ENCODE data around the gene KLK14. TPM values are rescaled to one million over a fixed set of nuclear protein-coding genes. Genes with fewer than 3 reads are reported as not detected.

KLK14 gene
- total and polyA plus RNA-seq, 8 donors = 0.17 to 0.45 (median 0.27) TPM; not detected in 2

DNA sequence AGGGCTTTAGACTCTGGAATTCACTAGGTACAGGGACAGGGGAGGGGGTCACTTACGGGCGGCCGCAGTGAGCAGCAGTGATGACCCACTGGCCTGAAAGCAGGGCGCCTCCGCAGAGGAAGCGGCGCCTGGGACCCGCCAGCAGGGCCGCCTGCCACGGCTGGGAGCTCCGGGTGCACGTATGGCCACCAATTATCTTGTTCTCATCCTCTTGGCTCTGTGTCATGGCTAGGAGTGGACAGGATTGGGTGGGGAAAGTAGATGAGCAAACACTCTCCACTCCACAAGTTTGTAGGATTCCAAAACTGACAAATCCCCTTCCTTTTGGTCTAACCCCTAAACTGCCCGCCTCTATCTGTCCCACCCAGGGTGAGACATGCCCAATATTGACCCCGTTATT is 1.2 kb downstream of the KLK14 start:
- H3K27me3 ChIP-seq = peaks cover 0 to 28% of the 10 kb centered on the region in 2 donors
- intact Hi-C loops (cut with DNase I) = no loop called here
- no peaks in the 10 kb centered on the region for H3K4me1 ChIP-seq
- TF ChIP-seq, protein P1, sequence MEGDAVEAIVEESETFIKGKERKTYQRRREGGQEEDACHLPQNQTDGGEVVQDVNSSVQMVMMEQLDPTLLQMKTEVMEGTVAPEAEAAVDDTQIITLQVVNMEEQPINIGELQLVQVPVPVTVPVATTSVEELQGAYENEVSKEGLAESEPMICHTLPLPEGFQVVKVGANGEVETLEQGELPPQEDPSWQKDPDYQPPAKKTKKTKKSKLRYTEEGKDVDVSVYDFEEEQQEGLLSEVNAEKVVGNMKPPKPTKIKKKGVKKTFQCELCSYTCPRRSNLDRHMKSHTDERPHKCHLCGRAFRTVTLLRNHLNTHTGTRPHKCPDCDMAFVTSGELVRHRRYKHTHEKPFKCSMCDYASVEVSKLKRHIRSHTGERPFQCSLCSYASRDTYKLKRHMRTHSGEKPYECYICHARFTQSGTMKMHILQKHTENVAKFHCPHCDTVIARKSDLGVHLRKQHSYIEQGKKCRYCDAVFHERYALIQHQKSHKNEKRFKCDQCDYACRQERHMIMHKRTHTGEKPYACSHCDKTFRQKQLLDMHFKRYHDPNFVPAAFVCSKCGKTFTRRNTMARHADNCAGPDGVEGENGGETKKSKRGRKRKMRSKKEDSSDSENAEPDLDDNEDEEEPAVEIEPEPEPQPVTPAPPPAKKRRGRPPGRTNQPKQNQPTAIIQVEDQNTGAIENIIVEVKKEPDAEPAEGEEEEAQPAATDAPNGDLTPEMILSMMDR (IDR thresholded peaks at IDR 0.05) = no peak
- no peak overlapping the region for H3K4me3 ChIP-seq
- no peak overlapping the region for H3K27ac ChIP-seq
- H3K36me3 ChIP-seq = no peaks in the 10 kb centered on the region
- no peaks in the 10 kb centered on the region for H3K9me3 ChIP-seq
- DNase-seq = no peak
- ATAC-seq = no peak

DNA sequence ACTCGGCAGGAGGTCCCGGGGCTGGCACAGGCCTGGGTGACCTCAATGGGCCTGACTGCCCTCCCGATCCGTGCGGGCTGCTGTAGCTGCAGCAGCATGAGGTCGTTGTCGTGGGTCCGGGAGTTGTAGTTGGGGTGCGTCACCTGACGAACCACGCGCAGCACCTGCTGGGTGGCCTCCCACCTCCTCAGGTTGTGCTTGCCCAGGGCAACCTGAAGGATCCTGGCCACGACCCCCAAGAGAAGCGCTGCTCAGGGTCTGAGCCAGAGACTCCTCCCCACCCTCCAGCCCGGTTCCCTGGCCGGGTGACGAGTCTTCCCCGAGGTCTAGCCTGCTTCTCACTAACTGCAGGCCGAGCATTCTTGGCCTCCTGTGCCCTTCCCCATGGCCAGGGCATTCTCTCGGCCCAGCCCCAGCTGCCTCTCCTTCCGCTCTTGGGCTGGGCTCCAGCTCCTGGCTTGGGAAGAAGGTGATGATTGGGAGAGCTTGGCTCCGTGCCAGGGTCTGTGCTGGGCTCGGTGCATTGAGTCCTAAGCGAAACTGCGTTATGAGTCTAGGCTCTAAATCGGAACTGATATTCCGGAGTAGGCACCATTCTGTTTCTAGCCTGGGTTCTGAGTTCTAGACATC is 3.1 kb downstream of the KLK14 start:
- TF ChIP-seq, protein P1 (IDR thresholded peaks at IDR 0.05) = no peak
- no peak overlapping the region for H3K4me3 ChIP-seq
- H3K9me3 ChIP-seq = no peaks in the 10 kb centered on the region
- H3K27ac ChIP-seq = no peak overlapping the region
- ATAC-seq (no peak), DNase-seq (no peak)
- H3K27me3 ChIP-seq = peaks cover 0 to 33% of the 10 kb centered on the region in 2 donors
- H3K4me1 ChIP-seq = no peaks in the 10 kb centered on the region
- H3K36me3 ChIP-seq = no peaks in the 10 kb centered on the region
- intact Hi-C loops (cut with DNase I) = no loop called here

GRCh38 chr19:51078731-51079130 is 4.0 kb downstream of the KLK14 start:
- Histone ChIP-seq H3K27ac (no peak overlapping the region), H3K4me3 (no peak overlapping the region), H3K36me3 (no peaks in the 10 kb centered on the region), H3K4me1 (no peaks in the 10 kb centered on the region), H3K27me3 (peaks cover 0 to 29% of the 10 kb centered on the region in 2 donors), H3K9me3 (peaks cover 0 to 3% of the 10 kb centered on the region in 2 donors)
- intact Hi-C loops (cut with DNase I) = no loop called here
- no peak for DNase-seq
- TF ChIP-seq, protein P1 (IDR thresholded peaks at IDR 0.05) = no peak
- ATAC-seq = no peak

DNA sequence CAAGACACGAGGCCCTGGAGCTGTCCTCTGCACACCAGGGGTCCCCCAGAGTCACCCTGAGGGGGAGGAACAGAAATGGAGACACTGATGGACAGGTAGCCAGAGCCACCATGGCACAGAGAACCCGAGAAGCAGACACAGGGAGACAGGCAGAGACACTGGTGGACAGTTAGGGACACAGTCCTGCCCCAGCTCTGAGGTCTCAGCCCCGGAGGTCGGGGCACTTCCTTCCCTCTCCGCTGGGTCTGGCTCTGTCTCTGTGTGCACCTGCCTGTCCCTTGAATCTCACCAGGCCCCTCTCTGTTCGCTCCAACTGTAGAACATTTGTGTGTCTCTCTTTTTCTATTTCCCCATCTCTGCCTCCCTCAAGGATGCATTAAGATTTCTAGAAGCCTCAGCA is 4.6 kb downstream of the KLK14 start:
- DNase-seq (no peak), ATAC-seq (no peak)
- intact Hi-C loops (cut with DNase I) = no loop called here
- H3K27ac ChIP-seq = no peak overlapping the region
- TF ChIP-seq, protein P1 (IDR thresholded peaks at IDR 0.05) = no peak
- peaks cover 0 to 8% of the 10 kb centered on the region in 2 donors for H3K9me3 ChIP-seq
- H3K36me3 ChIP-seq = no peaks in the 10 kb centered on the region
- H3K4me1 ChIP-seq = no peaks in the 10 kb centered on the region
- H3K27me3 ChIP-seq = peaks cover 0 to 23% of the 10 kb centered on the region in 2 donors
- H3K4me3 ChIP-seq = no peak overlapping the region

DNA sequence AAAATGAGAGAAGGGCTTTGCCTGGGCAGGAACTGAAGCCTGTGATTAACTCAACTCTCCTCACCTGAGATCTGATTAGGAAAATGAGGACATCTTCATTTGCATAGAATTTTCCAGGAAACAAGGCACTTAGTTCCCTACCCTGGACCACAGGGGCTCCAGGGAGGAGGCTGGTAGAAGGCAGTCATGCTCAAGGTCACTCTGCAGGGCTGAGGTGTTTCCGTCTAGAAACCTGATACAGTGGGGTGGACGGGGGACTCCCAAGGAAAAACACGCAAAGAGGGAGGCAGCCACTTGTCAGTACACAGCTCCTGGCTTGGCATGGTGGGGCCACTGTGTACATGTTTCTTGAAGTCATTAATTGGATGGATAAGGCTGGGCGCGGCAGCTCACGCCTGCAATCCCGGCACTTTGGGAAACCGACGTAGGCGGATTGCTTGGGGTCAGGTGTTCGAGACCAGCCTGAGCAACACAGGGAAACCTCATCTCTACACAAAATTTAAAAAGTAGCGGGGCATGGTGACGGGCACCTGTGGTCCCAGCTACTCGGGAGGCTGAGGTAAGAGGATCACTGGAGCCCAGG is 6.0 kb downstream of the KLK14 start:
- H3K27me3 ChIP-seq = peaks cover 0 to 12% of the 10 kb centered on the region in 2 donors
- no peak overlapping the region for H3K27ac ChIP-seq
- intact Hi-C loops (cut with DNase I) = no loop called here
- no peak overlapping the region for H3K4me3 ChIP-seq
- no peaks in the 10 kb centered on the region for H3K36me3 ChIP-seq
- ATAC-seq (no peak), DNase-seq (no peak)
- H3K9me3 ChIP-seq = peaks cover 0 to 8% of the 10 kb centered on the region in 2 donors
- H3K4me1 ChIP-seq = no peaks in the 10 kb centered on the region
- TF ChIP-seq, protein P1 (IDR thresholded peaks at IDR 0.05) = no peak

Measured in left lung (tissue), 10 donors.